ENCODE data around the gene SLC34A3.

Gene SLC34A3

GRCh38 chr9:137252555-137253506, 22.1 kb downstream of the SLC34A3 start:
- DNase-seq (ENCODE audit: low read depth, low spot score), result no peak
- H3K4me3 ChIP-seq (ENCODE audit: low read depth, low read length), result no peak overlapping the region
- no peak for TF ChIP-seq CTCF (IDR thresholded peaks at IDR 0.05; ENCODE audit: low read depth, low read length)
- in situ Hi-C loops (cut with HindIII; ENCODE audit: low sequenced_read_pairs), result no loop called here

- H3K4me3 ChIP-seq (ENCODE audit: low read depth, low read length), result peak overlapping the region; percentile 76
- in situ Hi-C loops (cut with HindIII; ENCODE audit: low sequenced_read_pairs), result no loop called here
- DNase-seq (ENCODE audit: low read depth, low spot score), result no peak
Observed at GRCh38 chr9:137253717-137254623, 23.3 kb downstream of the SLC34A3 start.

GRCh38 chr9:137254624-137255447, 24.1 kb downstream of the SLC34A3 start, which contains the start of gene NELFB:
Gene NELFB, plus strand, starts transcription at chr9:137255327.
- DNase-seq (ENCODE audit: low read depth, low spot score), result peak; percentile 85
- H3K4me3 ChIP-seq (ENCODE audit: low read depth, low read length), result peak within 1 kb of the TSS; percentile 89
- in situ Hi-C loops (cut with HindIII; ENCODE audit: low sequenced_read_pairs), result no loop called here
- TF ChIP-seq CTCF (IDR thresholded peaks at IDR 0.05; ENCODE audit: low read depth, low read length), result no peak

More at GRCh38 chr9:137253717-137254623, 23.3 kb downstream of the SLC34A3 start:
- TF ChIP-seq CTCF (IDR thresholded peaks at IDR 0.05; ENCODE audit: low read depth, low read length), result no peak

GRCh38 chr9:137255448-137256114, 24.9 kb downstream of the SLC34A3 start:
- in situ Hi-C loops (cut with HindIII; ENCODE audit: low sequenced_read_pairs), result no loop called here
- no peak for TF ChIP-seq CTCF (IDR thresholded peaks at IDR 0.05; ENCODE audit: low read depth, low read length)
- peak; percentile 45 for DNase-seq (ENCODE audit: low read depth, low spot score)
- peak overlapping the region; percentile 89 for H3K4me3 ChIP-seq (ENCODE audit: low read depth, low read length)

GRCh38 chr9:137256362-137256761, 25.7 kb downstream of the SLC34A3 start:
- H3K4me3 ChIP-seq (ENCODE audit: low read depth, low read length), result peak overlapping the region; percentile 89
- in situ Hi-C loops (cut with HindIII; ENCODE audit: low sequenced_read_pairs), result no loop called here
- TF ChIP-seq CTCF (IDR thresholded peaks at IDR 0.05; ENCODE audit: low read depth, low read length), result no peak
- no peak for DNase-seq (ENCODE audit: low read depth, low spot score)
